HG03457 (cell line): ENCODE data around the gene GARIN5A.

Source experiments
- ATAC-seq: cut with Tn5 transposase; IDR thresholded peaks from one replicate; pipeline ENCODE4 v1.9.1; 2021; ENCODE audit warnings: moderate number of reproducible peaks; ENCODE audit not compliant: unreplicated experiment

The GARIN5A gene

GRCh38 chr19:50476224-50476906 is at the start of gene GARIN5A, which contains the start of gene EMC10:
Gene GARIN5A (minus strand): TSS chr19:50476848. CDS start chr19:50476388, 460 bp downstream.
Gene EMC10 (plus strand): TSS chr19:50476507. CDS start chr19:50476545, 38 bp downstream.
- ATAC-seq: peak; percentile 61

- no peak for ATAC-seq
Measured at GRCh38 chr19:50522881-50523280, 46.2 kb upstream of the GARIN5A start.

- ATAC-seq: no peak
Measured at GRCh38 chr19:50520822-50521465, 44.3 kb upstream of the GARIN5A start.

GRCh38 chr19:50519006-50519575 is 42.4 kb upstream of the GARIN5A start:
- ATAC-seq: no peak

- ATAC-seq: no peak
Measured at GRCh38 chr19:50518091-50519005, 41.7 kb upstream of the GARIN5A start.

- no peak for ATAC-seq
Measured at GRCh38 chr19:50517704-50518075, 41.0 kb upstream of the GARIN5A start.

- no peak for ATAC-seq
Measured at GRCh38 chr19:50516964-50517703, 40.5 kb upstream of the GARIN5A start.

- no peak for ATAC-seq
Measured at GRCh38 chr19:50516456-50516855, 39.8 kb upstream of the GARIN5A start.

- no peak for ATAC-seq
Measured at GRCh38 chr19:50515168-50515561, 38.5 kb upstream of the GARIN5A start.

GRCh38 chr19:50514346-50515167 is 37.9 kb upstream of the GARIN5A start:
- no peak for ATAC-seq

- ATAC-seq: no peak
Measured at GRCh38 chr19:50513746-50514345, 37.2 kb upstream of the GARIN5A start, which contains the start of gene ASPDH. Gene ASPDH (minus strand): TSS chr19:50513913. CDS start chr19:50513823, 90 bp downstream.

- ATAC-seq: no peak
Measured at GRCh38 chr19:50512999-50513745, 36.5 kb upstream of the GARIN5A start.

- ATAC-seq: no peak
Measured at GRCh38 chr19:50512112-50512998, 35.7 kb upstream of the GARIN5A start.

- ATAC-seq: peak; percentile 69
Measured at GRCh38 chr19:50511069-50511822, 34.6 kb upstream of the GARIN5A start, which contains the start of gene JOSD2. Gene JOSD2 (minus strand): TSS chr19:50511191. CDS start chr19:50510431, 760 bp downstream.

GRCh38 chr19:50510700-50511068 is 34.0 kb upstream of the GARIN5A start:
- ATAC-seq: no peak

GRCh38 chr19:50510121-50510670 is 33.5 kb upstream of the GARIN5A start:
- ATAC-seq: no peak
